BLaER1 (cell line): ENCODE measurements around the gene KRT80.

Experiments
- H3K27ac ChIP-seq: shearing (Covaris generic); formaldehyde crosslinking; 2 replicates; pipeline ENCODE4 v1.8.1; 2022
- H3K27me3 ChIP-seq: shearing (Covaris generic); formaldehyde crosslinking; 2 replicates; pipeline ENCODE4 v1.8.1; 2022
- H3K36me3 ChIP-seq: shearing (Covaris generic); formaldehyde crosslinking; 2 replicates; pipeline ENCODE4 v1.8.1; 2022
- H3K4me1 ChIP-seq: shearing (Covaris generic); formaldehyde crosslinking; 2 replicates; pipeline ENCODE4 v1.8.1; 2022
- H3K4me2 ChIP-seq: shearing (Covaris generic); formaldehyde crosslinking; 2 replicates; pipeline ENCODE4 v1.8.1; 2022
- H3K4me3 ChIP-seq: shearing (Covaris generic); formaldehyde crosslinking; 2 replicates; pipeline ENCODE4 v1.8.1; 2022
- H3K9ac ChIP-seq: shearing (Covaris generic); formaldehyde crosslinking; 2 replicates; pipeline ENCODE4 v1.8.1; 2022
- H3K9me3 ChIP-seq: shearing (Covaris generic); formaldehyde crosslinking; 2 replicates; pipeline ENCODE4 v1.8.1; 2022
- H4K20me1 ChIP-seq: shearing (Covaris generic); formaldehyde crosslinking; 2 replicates; pipeline ENCODE4 v1.8.1; 2022
- Cebpa-rat ChIP-seq: shearing (Covaris generic); IDR thresholded peaks from 2 replicates; pipeline ENCODE4 v1.8.1; 2022

KRT80 gene

DNA sequence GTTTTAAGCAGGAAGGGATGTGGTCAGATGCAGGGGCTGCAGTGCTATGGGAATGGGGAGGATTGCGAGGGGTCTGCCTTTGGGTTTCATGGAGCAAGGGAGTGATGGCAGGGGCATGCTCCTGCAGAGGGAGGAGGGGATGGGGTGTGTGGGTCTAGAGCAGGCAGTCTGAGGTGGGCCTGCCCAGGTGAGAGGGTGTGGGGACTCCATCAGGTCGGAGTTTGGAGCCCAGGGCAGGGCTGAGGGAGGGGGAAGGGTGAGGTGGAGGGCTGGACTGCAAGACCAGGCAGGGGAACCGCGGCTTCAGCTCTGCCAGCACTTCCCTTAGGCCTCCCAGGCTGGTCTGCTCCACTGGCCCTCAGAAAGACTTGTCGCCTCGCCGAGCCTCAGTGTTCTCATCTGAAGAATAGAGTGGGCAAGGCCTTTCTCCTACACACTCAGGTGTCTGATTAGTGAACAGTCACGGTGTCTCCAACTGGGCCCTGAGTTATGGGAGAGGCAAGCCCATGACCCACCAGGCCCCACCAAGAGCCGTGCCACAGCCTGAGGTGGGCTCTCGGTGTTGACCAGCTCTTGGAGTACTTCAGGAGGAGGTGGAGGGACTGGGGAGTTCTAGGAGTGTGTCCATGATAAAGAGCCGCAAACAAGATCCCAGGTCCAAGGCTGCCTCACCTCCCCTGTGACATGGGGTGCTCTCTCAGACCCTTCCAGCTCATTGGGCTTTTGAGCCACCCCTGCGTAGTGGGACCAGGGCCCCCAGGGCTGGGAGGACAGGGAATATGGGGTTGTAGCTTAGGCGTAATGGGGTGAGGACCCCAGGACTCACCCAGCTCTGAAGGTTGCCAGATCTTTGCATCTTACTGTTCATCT is 20.1 kb upstream of the KRT80 start:
- H3K4me2 ChIP-seq, result no peak overlapping the region
- H3K9me3 ChIP-seq, result no peaks in the 10 kb centered on the region
- no peak for TF ChIP-seq Cebpa-rat
- H3K27ac ChIP-seq, result no peak overlapping the region
- no peaks in the 10 kb centered on the region for H3K36me3 ChIP-seq
- H3K27me3 ChIP-seq, result no peaks in the 10 kb centered on the region
- H3K4me3 ChIP-seq, result no peak overlapping the region
- peaks cover 26% of the 10 kb centered on the region for H3K4me1 ChIP-seq
- no peak overlapping the region for H3K9ac ChIP-seq
- H4K20me1 ChIP-seq, result no peaks in the 10 kb centered on the region

- TF ChIP-seq Cebpa-rat, result no peak
- Histone ChIP-seq H3K27me3 (no peaks in the 10 kb centered on the region), H3K9me3 (no peaks in the 10 kb centered on the region), H3K4me1 (peaks cover 26% of the 10 kb centered on the region), H3K9ac (no peak overlapping the region), H3K27ac (no peak overlapping the region), H3K4me3 (no peak overlapping the region), H3K4me2 (peak overlapping the region; percentile 53), H4K20me1 (no peaks in the 10 kb centered on the region), H3K36me3 (no peaks in the 10 kb centered on the region)
Measured at GRCh38 chr12:52210925-52211650, 19.3 kb upstream of the KRT80 start.

- peak overlapping the region; percentile 53 for H3K4me2 ChIP-seq
- H3K27me3 ChIP-seq, result no peaks in the 10 kb centered on the region
- no peak overlapping the region for H3K4me3 ChIP-seq
- no peaks in the 10 kb centered on the region for H4K20me1 ChIP-seq
- H3K9ac ChIP-seq, result no peak overlapping the region
- H3K36me3 ChIP-seq, result no peaks in the 10 kb centered on the region
- no peak overlapping the region for H3K27ac ChIP-seq
- H3K9me3 ChIP-seq, result no peaks in the 10 kb centered on the region
- TF ChIP-seq Cebpa-rat, result no peak
- H3K4me1 ChIP-seq, result peaks cover 26% of the 10 kb centered on the region
Measured at GRCh38 chr12:52210186-52210924, 18.5 kb upstream of the KRT80 start.

DNA sequence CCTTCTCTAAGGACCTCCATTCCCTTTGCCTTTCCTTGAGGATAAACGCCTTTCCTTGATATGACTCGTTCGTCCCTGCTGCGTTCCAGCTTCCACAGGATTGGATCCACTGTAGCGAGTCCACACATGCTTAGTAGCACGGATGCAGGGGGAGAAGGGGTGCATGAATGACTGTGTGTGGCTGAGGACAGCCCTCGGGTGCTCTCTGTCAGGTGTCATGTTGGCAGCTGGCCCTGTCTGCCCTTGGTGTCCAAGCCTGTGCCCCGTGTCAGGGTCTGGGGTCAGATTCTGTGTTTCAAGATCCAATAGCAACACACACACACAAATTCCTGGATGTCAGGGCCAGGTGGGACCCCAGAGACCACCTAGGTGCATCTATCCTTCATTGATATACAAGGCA is 17.5 kb upstream of the KRT80 start:
- Histone ChIP-seq H3K36me3 (no peaks in the 10 kb centered on the region), H4K20me1 (no peaks in the 10 kb centered on the region), H3K4me3 (no peak overlapping the region), H3K27me3 (no peaks in the 10 kb centered on the region), H3K9me3 (no peaks in the 10 kb centered on the region), H3K9ac (no peak overlapping the region), H3K4me1 (peaks cover 29% of the 10 kb centered on the region), H3K4me2 (no peak overlapping the region), H3K27ac (no peak overlapping the region)
- no peak for TF ChIP-seq Cebpa-rat

DNA sequence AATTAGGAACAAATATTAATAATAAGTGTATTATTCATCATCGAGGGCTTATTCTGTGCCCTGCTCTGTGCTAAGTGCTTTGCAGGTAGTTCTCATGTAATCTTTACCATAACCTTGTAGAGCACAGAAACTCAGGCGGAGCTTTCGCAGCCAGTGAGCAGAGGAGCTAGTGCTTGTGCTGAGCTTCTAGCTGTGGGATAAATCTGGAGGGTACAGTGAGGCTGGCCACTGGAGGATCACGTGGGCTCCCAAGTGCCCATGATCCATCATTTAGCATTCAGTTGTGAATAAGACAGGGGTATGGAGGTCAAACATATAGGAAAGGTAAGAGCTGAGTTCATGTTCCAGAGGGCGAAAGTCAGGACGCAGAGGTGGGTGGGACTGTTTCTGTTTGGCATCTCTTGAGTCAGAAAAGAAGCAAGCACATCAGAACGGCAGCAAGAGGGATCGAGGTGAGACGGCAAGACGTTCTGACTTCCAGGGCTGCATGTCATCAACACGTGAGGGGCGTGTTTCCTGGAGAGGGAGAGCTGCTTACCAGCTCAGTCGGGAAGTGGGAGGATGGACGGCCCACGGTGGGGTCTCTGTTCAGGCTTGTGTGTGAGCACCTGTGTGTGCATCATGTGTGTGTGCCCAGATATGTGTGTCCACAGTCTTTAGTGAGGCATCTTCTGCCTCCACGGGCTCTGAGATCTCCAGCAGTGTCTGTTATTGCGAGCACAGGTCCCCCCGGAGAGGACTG is 16.8 kb upstream of the KRT80 start:
- no peaks in the 10 kb centered on the region for H3K9me3 ChIP-seq
- no peak overlapping the region for H3K4me3 ChIP-seq
- peak overlapping the region; percentile 47; the same call in 1 of the 2 replicates for H3K4me2 ChIP-seq
- H3K27me3 ChIP-seq, result no peaks in the 10 kb centered on the region
- TF ChIP-seq Cebpa-rat, result no peak
- H4K20me1 ChIP-seq, result no peaks in the 10 kb centered on the region
- peaks cover 36% of the 10 kb centered on the region for H3K4me1 ChIP-seq
- no peak overlapping the region for H3K9ac ChIP-seq
- no peaks in the 10 kb centered on the region for H3K36me3 ChIP-seq
- H3K27ac ChIP-seq, result no peak overlapping the region

- Histone ChIP-seq H3K27ac (peak overlapping the region; percentile 51; the same call in 1 of the 2 replicates), H3K4me1 (peaks cover 43% of the 10 kb centered on the region), H3K9me3 (no peaks in the 10 kb centered on the region), H3K27me3 (no peaks in the 10 kb centered on the region), H4K20me1 (no peaks in the 10 kb centered on the region), H3K9ac (no peak overlapping the region), H3K4me2 (peak overlapping the region; percentile 47), H3K36me3 (no peaks in the 10 kb centered on the region), H3K4me3 (no peak overlapping the region)
- TF ChIP-seq Cebpa-rat, result no peak
Measured at GRCh38 chr12:52207895-52208294, 16.1 kb upstream of the KRT80 start.

DNA sequence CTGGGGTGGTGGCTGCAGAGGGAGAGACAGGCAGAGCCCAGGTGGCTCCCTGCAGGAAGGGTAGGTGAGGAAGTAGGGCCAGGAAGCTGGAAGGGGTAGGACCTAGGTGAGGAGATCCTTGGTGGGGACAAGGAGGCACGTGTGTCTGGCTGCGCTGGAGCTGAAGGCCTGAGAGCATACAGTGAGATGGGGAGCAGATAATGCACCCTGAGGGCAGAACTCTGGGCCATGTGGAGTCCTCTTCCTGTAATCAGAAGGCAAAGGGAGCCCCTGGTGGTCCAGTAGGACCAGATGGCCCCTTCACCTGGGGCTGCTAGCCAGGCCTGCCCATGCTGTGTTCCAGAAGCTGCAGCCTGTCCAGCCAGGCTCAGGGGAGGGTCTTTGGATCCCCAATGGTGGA is 15.3 kb upstream of the KRT80 start:
- H3K36me3 ChIP-seq, result no peaks in the 10 kb centered on the region
- no peaks in the 10 kb centered on the region for H4K20me1 ChIP-seq
- no peaks in the 10 kb centered on the region for H3K9me3 ChIP-seq
- H3K9ac ChIP-seq, result no peak overlapping the region
- no peaks in the 10 kb centered on the region for H3K27me3 ChIP-seq
- no peak overlapping the region for H3K4me3 ChIP-seq
- TF ChIP-seq Cebpa-rat, result no peak
- no peak overlapping the region for H3K4me2 ChIP-seq
- H3K4me1 ChIP-seq, result peaks cover 51% of the 10 kb centered on the region
- H3K27ac ChIP-seq, result no peak overlapping the region

GRCh38 chr12:52206304-52207040 is 14.7 kb upstream of the KRT80 start:
- no peak overlapping the region for H3K4me2 ChIP-seq
- H3K9me3 ChIP-seq, result no peaks in the 10 kb centered on the region
- H3K9ac ChIP-seq, result no peak overlapping the region
- no peaks in the 10 kb centered on the region for H3K36me3 ChIP-seq
- no peaks in the 10 kb centered on the region for H4K20me1 ChIP-seq
- no peak overlapping the region for H3K4me3 ChIP-seq
- H3K27ac ChIP-seq, result no peak overlapping the region
- peaks cover 57% of the 10 kb centered on the region for H3K4me1 ChIP-seq
- H3K27me3 ChIP-seq, result no peaks in the 10 kb centered on the region
- TF ChIP-seq Cebpa-rat, result no peak
